NCI-H345 treated with DMSO at 0.1 percent for 48 hours (cell line): ENCODE data around the gene TMPRSS13.

Source experiments
- DNase-seq: peaks from one replicate; lab custom pipeline; 2025; ENCODE audit not compliant: unreplicated experiment; lab: John Stamatoyannopoulos, UW

TMPRSS13 gene

DNA sequence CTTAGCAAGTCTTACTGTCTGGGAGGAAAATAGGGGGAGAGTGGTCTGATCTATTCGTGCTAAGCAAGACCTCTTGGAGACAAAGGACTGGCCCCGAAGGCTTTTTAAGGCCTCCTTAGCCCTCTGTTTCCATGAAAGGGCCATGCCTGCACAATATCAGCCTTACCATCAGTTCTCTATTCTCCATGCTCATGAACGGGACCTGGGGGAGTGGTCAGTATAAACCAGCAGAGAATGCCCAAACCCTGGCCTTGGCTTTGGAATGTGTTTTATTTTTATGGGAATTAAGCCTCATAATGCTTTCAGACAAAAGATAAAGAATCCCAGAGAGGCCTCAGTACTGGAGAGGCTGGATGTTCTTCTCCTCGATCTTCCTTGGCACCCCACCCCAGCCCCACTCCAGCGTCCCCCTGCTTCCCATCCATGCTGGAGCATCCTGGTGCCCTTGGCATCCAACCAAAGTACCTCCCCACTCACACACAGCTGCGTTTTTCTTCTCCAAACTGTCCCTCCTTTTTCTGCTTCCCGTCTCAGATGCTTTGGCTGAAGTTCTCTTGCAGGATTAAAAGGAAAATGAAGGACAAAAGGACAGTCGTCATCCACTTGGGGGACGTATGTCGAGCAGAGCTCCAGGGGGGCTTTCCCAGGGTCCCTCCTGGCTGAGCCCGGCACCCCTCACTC is 71.3 kb downstream of the TMPRSS13 start:
- no peak for DNase-seq

GRCh38 chr11:117855912-117856651 is 73.1 kb downstream of the TMPRSS13 start:
- no peak for DNase-seq

DNA sequence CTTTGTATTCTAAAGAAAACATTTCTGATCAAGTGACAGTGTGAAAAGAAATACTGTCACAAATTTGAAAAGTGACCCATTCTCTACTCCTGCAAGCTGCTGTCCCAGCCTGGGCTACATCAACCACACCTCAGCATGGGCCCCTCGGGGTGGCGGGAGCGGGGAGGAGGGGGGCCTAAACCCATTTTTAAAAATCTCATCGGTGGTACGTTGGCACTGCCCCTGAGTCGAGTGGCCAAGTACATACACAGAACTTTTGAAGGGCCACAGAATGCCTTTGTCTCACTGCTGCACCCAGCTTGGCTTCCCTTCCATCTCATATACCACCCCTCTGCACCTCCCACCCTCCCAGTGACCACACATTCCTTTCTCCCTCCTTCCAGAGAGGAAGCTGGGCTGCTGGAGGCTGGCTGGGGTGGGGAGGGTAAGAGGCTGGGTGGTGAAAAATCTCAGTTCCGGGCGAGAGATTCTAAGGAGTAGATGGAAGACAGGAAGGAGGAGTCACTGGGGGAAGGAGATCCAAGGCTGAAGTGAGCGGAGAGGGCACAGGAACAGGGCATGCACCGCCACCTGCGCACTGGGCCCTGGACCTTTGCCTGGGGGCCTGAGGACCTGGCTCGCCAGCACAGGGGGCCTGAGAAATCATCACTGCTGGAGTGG is 73.9 kb downstream of the TMPRSS13 start:
- DNase-seq, result no peak

DNA sequence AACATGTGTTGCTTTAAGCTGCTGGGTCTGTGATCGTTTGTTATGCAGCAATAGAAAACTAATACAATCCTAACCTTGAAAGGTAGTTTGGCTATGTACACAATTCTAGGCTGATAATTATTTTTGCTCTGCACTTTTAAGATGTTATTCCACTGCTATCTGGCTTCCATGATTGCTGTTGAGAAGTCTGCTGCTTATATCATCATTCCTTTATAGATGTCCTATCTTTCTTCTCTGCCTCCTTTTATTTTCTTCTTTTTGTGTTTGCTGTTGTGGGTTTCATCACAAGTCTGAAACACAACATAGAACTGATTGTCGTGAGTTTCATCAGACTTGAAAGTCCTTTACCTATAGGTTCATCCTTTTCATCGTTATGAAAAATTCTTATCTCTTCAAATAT is 76.9 kb downstream of the TMPRSS13 start:
- no peak for DNase-seq

GRCh38 chr11:117851852-117852251 is 77.3 kb downstream of the TMPRSS13 start:
- no peak for DNase-seq

DNA sequence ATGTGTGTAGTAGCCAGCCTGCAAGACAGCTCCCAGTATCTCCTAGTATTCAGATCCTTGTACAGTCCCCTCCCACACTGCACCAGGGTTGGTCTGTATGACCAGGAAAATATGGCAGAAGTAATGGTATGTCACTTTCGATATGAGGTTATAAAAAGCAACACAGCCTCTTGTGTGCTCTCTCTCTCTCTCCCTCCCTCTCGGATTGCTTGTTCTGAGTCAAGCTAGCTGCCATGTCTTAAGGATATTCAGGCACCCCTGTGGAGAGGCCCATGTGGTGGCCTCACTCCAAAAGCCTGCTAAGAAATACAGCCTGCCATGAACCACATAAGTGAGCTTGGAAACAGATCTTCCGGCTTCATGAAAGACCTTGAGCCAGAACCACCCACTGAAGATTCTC is 78.1 kb downstream of the TMPRSS13 start:
- no peak for DNase-seq
